Peyer's patch (tissue), 4 donors: ENCODE measurements around the gene GULP1.

Source experiments
- POLR2A ChIP-seq, 2 donors: fragments of 450-650 bp; IDR thresholded peaks; one replicate each; pipeline ENCODE4 v1.5.1; 2017; ENCODE audit warnings: antibody characterized with exemption in 2 of 2, mild to moderate bottlenecking in 2 of 2, moderate library complexity in 2 of 2
- TF ChIP-seq, protein P1 (sequence below), 6 experiments: fragments of 450-650 bp in 4 of 6; fragments of 200-600 bp in 2 of 6; sonication (generic) in 1 of 6; IDR thresholded peaks; one replicate each; pipeline ENCODE4 v1.5.1; 2017 to 2019; ENCODE audit warnings: antibody characterized with exemption in 6 of 6, mild to moderate bottlenecking in 3 of 6, moderate library complexity in 1 of 6

DNA sequence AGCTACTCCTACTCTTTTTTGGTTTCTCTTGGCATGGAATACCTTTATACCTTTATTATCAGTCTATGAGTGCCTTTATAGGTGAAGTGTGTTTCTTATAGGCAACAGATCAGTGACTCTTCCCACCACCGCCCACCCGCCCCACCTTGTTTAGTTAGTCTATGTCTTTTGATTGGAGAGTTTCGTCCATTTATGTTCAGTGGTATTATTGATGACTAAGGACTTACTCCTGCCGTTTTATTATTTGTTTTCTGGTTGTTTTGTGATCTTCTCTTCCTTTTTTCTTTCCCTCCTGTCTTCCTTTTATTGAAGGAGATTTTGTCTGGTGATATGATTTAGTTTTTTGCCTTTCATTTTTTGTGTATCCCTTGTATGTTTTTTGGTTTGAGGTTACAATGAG is 179.5 kb downstream of the GULP1 start:
- TF ChIP-seq, protein P1, sequence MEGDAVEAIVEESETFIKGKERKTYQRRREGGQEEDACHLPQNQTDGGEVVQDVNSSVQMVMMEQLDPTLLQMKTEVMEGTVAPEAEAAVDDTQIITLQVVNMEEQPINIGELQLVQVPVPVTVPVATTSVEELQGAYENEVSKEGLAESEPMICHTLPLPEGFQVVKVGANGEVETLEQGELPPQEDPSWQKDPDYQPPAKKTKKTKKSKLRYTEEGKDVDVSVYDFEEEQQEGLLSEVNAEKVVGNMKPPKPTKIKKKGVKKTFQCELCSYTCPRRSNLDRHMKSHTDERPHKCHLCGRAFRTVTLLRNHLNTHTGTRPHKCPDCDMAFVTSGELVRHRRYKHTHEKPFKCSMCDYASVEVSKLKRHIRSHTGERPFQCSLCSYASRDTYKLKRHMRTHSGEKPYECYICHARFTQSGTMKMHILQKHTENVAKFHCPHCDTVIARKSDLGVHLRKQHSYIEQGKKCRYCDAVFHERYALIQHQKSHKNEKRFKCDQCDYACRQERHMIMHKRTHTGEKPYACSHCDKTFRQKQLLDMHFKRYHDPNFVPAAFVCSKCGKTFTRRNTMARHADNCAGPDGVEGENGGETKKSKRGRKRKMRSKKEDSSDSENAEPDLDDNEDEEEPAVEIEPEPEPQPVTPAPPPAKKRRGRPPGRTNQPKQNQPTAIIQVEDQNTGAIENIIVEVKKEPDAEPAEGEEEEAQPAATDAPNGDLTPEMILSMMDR (IDR thresholded peaks at IDR 0.05), result no peak
- TF ChIP-seq POLR2A (IDR thresholded peaks at IDR 0.05), result no peak
